HepG2 (cell line): Measurements from ENCODE around the gene ABAT. TPM values are rescaled to one million over a fixed set of nuclear protein-coding genes. Genes with fewer than 3 reads are reported as not detected.

Experiments used
- AKAP8 ChIP-seq: sonication (generic); formaldehyde crosslinking; IDR thresholded peaks from 2 replicates; pipeline ENCODE4 v1.5.1; 2020; ENCODE audit warnings: mild to moderate bottlenecking, missing genetic modification reagents
- ARNT ChIP-seq: fragments of 450-650 bp; IDR thresholded peaks from 2 replicates; pipeline ENCODE4 v1.6.1; 2017
- BRCA1 ChIP-seq: sonication (generic); formaldehyde crosslinking; IDR thresholded peaks from 2 replicates; pipeline ENCODE4 v1.4.0; 2020; ENCODE audit warnings: missing genetic modification reagents
- CHD2 ChIP-seq: IDR thresholded peaks from 2 replicates; pipeline ENCODE4 v1.6.1; 2011; ENCODE audit warnings: low read depth, low read length, improper control_type of control experiment
- CHD4 ChIP-seq: fragments of 200-600 bp; sonication (generic); IDR thresholded peaks from 2 replicates; pipeline ENCODE4 v1.7.0; 2017; ENCODE audit warnings: mild to moderate bottlenecking, low read length, borderline replicate concordance
- DRAP1 ChIP-seq: IDR thresholded peaks from 2 replicates; pipeline ENCODE4 v1.6.1; 2016; ENCODE audit warnings: missing genetic modification reagents, missing compliant biosample characterization
- ELF4 ChIP-seq: sonication (generic); formaldehyde crosslinking; IDR thresholded peaks from 2 replicates; pipeline ENCODE4 v1.5.0; 2020; ENCODE audit warnings: missing genetic modification reagents, mild to moderate bottlenecking, moderate library complexity, borderline replicate concordance
- GTF2F1 ChIP-seq: fragments of 150-350 bp; IDR thresholded peaks from 2 replicates; pipeline ENCODE4 v1.6.1; 2014; ENCODE audit warnings: low read length
- KLF6 ChIP-seq: IDR thresholded peaks from 2 replicates; pipeline ENCODE4 v1.8.0; 2016; ENCODE audit warnings: missing biosample characterization, missing genetic modification reagents
- MBD4 ChIP-seq: IDR thresholded peaks from 2 replicates; pipeline ENCODE4 v1.6.1; 2012; ENCODE audit warnings: low read length, inconsistent platforms, borderline replicate concordance
- NCOA1 ChIP-seq: sonication (generic); formaldehyde crosslinking; IDR thresholded peaks from 2 replicates; pipeline ENCODE4 v1.9.0; 2021; ENCODE audit warnings: missing genetic modification reagents
- NFATC3 ChIP-seq: sonication (generic); formaldehyde crosslinking; IDR thresholded peaks from 2 replicates; pipeline ENCODE4 v1.5.1; 2020; ENCODE audit warnings: mild to moderate bottlenecking, missing genetic modification reagents
- NFE2L2 ChIP-seq: fragments of 150-350 bp; IDR thresholded peaks from 2 replicates; pipeline ENCODE4 v1.6.1; 2014; ENCODE audit warnings: low read length
- RAD51 ChIP-seq: fragments of 450-650 bp; IDR thresholded peaks from 2 replicates; pipeline ENCODE4 v1.6.1; 2016; ENCODE audit warnings: borderline replicate concordance
- RERE ChIP-seq: IDR thresholded peaks from 2 replicates; pipeline ENCODE4 v1.6.1; 2016; ENCODE audit warnings: low read depth, missing genetic modification reagents, missing compliant biosample characterization
- SCMH1 ChIP-seq: sonication (generic); formaldehyde crosslinking; IDR thresholded peaks from 2 replicates; pipeline ENCODE4 v1.9.0; 2021; ENCODE audit warnings: missing genetic modification reagents, mild to moderate bottlenecking, borderline replicate concordance
- TBP ChIP-seq: sonication (generic); formaldehyde crosslinking; IDR thresholded peaks from 2 replicates; pipeline ENCODE4 v1.5.0; 2020; ENCODE audit warnings: missing genetic modification reagents
- ZBTB2 ChIP-seq: sonication (generic); formaldehyde crosslinking; IDR thresholded peaks from 2 replicates; pipeline ENCODE4 v1.8.0; 2022; ENCODE audit warnings: low read depth, missing genetic modification reagents
- ZNF543 ChIP-seq: sonication (generic); formaldehyde crosslinking; IDR thresholded peaks from 2 replicates; pipeline ENCODE4 v1.4.0; 2020; ENCODE audit warnings: mild to moderate bottlenecking, missing genetic modification reagents
- ZNF572 ChIP-seq: sonication (generic); formaldehyde crosslinking; IDR thresholded peaks from 2 replicates; pipeline ENCODE4 v1.5.1; 2020; ENCODE audit warnings: mild to moderate bottlenecking, missing genetic modification reagents
- ZNF614 ChIP-seq: IDR thresholded peaks from 2 replicates; pipeline ENCODE4 v1.6.1; 2018; ENCODE audit warnings: missing biosample characterization, missing genetic modification reagents, inconsistent platforms, borderline replicate concordance
- ZNF841 ChIP-seq: sonication (generic); formaldehyde crosslinking; IDR thresholded peaks from 2 replicates; pipeline ENCODE4 v1.8.1; 2023; ENCODE audit warnings: missing genetic modification reagents, borderline replicate concordance
- polyA plus RNA-seq, 8 experiments: library from polyadenylated mRNA; depleted of rRNA in 3 of 8; stranded (reverse) in 7 of 8; unstranded in 1 of 8; fragments of >200 nt; fragmentation: Illumina TruSeq in 4 of 8; extraction: Trizol in 4 of 8; gene quantifications; 2 replicates each; pipeline versions ENCODE4 v1.2.1 to v1.2.3, GENCODE V29; 2011 to 2016; ENCODE audit warnings: low read depth in 4 of 8, missing spikeins in 1 of 8, mixed read lengths in 1 of 8; ENCODE audit not compliant: insufficient read depth in 1 of 8
- total RNA-seq, 5 experiments: library from RNA; depleted of rRNA; stranded (reverse); fragments of >200 nt; fragmentation: Illumina TruSeq; extraction: Trizol; gene quantifications; 2 replicates each; pipeline ENCODE4 v1.2.3, GENCODE V29; 2016; ENCODE audit warnings: low read depth in 1 of 5

Gene ABAT
- total and polyA plus RNA-seq, 2 of the 13 experiments (the other 11 are each of a cell fraction or from before 2014, with no cell fraction given), result 47.6 to 97.3 TPM

GRCh38 chr16:8797364-8798173 lies 123.2 kb downstream of the ABAT start, which contains the start of the genes PMM2 and TMEM186 (continued):
- TF ChIP-seq AKAP8 (CRISPR knock-in tag), result no peak
- TF ChIP-seq RAD51, result no peak
- peak; percentile 98 for TF ChIP-seq KLF6 (CRISPR knock-in tag)
- no peak for TF ChIP-seq SCMH1
- peak; percentile 96 for TF ChIP-seq ZNF614 (CRISPR knock-in tag)
- peak; percentile 99 for TF ChIP-seq NFATC3 (CRISPR knock-in tag)
- no peak for TF ChIP-seq ZNF841
- TF ChIP-seq NFE2L2, result no peak
- peak; percentile 96 for TF ChIP-seq ZNF543 (CRISPR knock-in tag)
- peak; percentile 87 for TF ChIP-seq DRAP1 (CRISPR knock-in tag)
- peak; percentile 84; the same call in 1 of the 2 replicates for TF ChIP-seq TBP (CRISPR knock-in tag)
- peak; percentile 100 for TF ChIP-seq ELF4 (CRISPR knock-in tag)
- TF ChIP-seq RERE (CRISPR knock-in tag), result peak; percentile 70; the same call in 1 of the 2 replicates
- no peak for TF ChIP-seq MBD4
- TF ChIP-seq CHD4, result no peak; the same call in 1 of the 2 replicates
- TF ChIP-seq NCOA1 (CRISPR knock-in tag), result no peak
- peak; percentile 23 for TF ChIP-seq ZBTB2
- no peak for TF ChIP-seq ARNT
- TF ChIP-seq GTF2F1, result peak; percentile 81; the same call in 1 of the 2 replicates
- TF ChIP-seq CHD2, result peak; percentile 45; the same call in 1 of the 2 replicates
- peak; percentile 97 for TF ChIP-seq ZNF572
- TF ChIP-seq BRCA1, result peak; percentile 99
